HEK293 (cell line): ENCODE measurements around the gene RGS12.

Experiments used
- FEZF1 ChIP-seq: fragments of 450-650 bp; formaldehyde crosslinking; IDR thresholded peaks from 2 replicates; pipeline ENCODE4 v1.5.1; 2016; ENCODE audit warnings: missing biosample characterization, missing genetic modification characterization
- IKZF3 ChIP-seq: fragments of 450-650 bp; IDR thresholded peaks from 2 replicates; pipeline ENCODE4 v1.5.0; 2018; ENCODE audit warnings: missing biosample characterization, mild to moderate bottlenecking, missing genetic modification characterization, moderate library complexity
- OVOL3 ChIP-seq: fragments of 450-650 bp; formaldehyde crosslinking; IDR thresholded peaks from 2 replicates; pipeline ENCODE4 v1.5.1; 2016; ENCODE audit warnings: missing biosample characterization, missing genetic modification characterization
- TRIM28 ChIP-seq: IDR thresholded peaks from 2 replicates; pipeline ENCODE4 v1.6.1; 2011; ENCODE audit warnings: low read length, control low read depth, borderline replicate concordance
- ZBTB7A ChIP-seq: fragments of 450-650 bp; formaldehyde crosslinking; IDR thresholded peaks from 2 replicates; pipeline ENCODE4 v1.5.1; 2016; ENCODE audit warnings: low read depth, missing biosample characterization, missing genetic modification characterization
- ZNF155 ChIP-seq: fragments of 450-650 bp; formaldehyde crosslinking; IDR thresholded peaks from 2 replicates; pipeline ENCODE4 v1.5.1; 2016; ENCODE audit warnings: missing biosample characterization, missing genetic modification characterization
- ZNF350 ChIP-seq: fragments of 450-650 bp; formaldehyde crosslinking; IDR thresholded peaks from 2 replicates; pipeline ENCODE4 v1.5.0; 2017; ENCODE audit warnings: missing biosample characterization, mild to moderate bottlenecking, missing genetic modification characterization
- ZNF473 ChIP-seq: fragments of 450-650 bp; formaldehyde crosslinking; IDR thresholded peaks from 2 replicates; pipeline ENCODE4 v1.5.1; 2017; ENCODE audit warnings: missing biosample characterization, missing genetic modification characterization
- ZNF560 ChIP-seq: fragments of 450-650 bp; formaldehyde crosslinking; IDR thresholded peaks from 2 replicates; pipeline ENCODE4 v1.5.1; 2017; ENCODE audit warnings: missing biosample characterization, missing genetic modification characterization, borderline replicate concordance
- ZNF629 ChIP-seq: fragments of 450-650 bp; formaldehyde crosslinking; IDR thresholded peaks from 2 replicates; pipeline ENCODE4 v1.5.1; 2017; ENCODE audit warnings: missing biosample characterization, missing genetic modification characterization
- ZNF701 ChIP-seq: fragments of 450-650 bp; formaldehyde crosslinking; IDR thresholded peaks from 2 replicates; pipeline ENCODE4 v1.5.1; 2016; ENCODE audit warnings: missing biosample characterization, missing genetic modification characterization
- ZNF707 ChIP-seq: fragments of 450-650 bp; formaldehyde crosslinking; IDR thresholded peaks from 2 replicates; pipeline ENCODE4 v1.5.1; 2016; ENCODE audit warnings: missing biosample characterization, missing genetic modification characterization
- ZNF843 ChIP-seq: fragments of 450-650 bp; formaldehyde crosslinking; IDR thresholded peaks from 2 replicates; pipeline ENCODE4 v1.5.1; 2016; ENCODE audit warnings: missing biosample characterization, missing genetic modification characterization
- ZSCAN23 ChIP-seq: fragments of 450-650 bp; formaldehyde crosslinking; IDR thresholded peaks from 2 replicates; pipeline ENCODE4 v1.5.1; 2016; ENCODE audit warnings: missing biosample characterization, missing genetic modification characterization
- TF ChIP-seq, protein P1 (sequence below): fragments of 450-650 bp; formaldehyde crosslinking; IDR thresholded peaks from 2 replicates; pipeline ENCODE4 v1.5.1; 2016; ENCODE audit warnings: missing biosample characterization, missing genetic modification characterization, borderline replicate concordance
- TF ChIP-seq, protein P2 (sequence below): fragments of 450-650 bp; formaldehyde crosslinking; IDR thresholded peaks from 2 replicates; pipeline ENCODE4 v1.5.1; 2016; ENCODE audit warnings: missing biosample characterization, missing genetic modification characterization
- TF ChIP-seq, protein P3 (sequence below): fragments of 450-650 bp; formaldehyde crosslinking; IDR thresholded peaks from 2 replicates; pipeline ENCODE4 v1.5.1; 2017; ENCODE audit warnings: missing biosample characterization, missing genetic modification characterization
- TF ChIP-seq, protein P4 (sequence below): fragments of 450-650 bp; formaldehyde crosslinking; IDR thresholded peaks from 2 replicates; pipeline ENCODE4 v1.5.1; 2016; ENCODE audit warnings: missing biosample characterization, missing genetic modification characterization, low read depth
- TF ChIP-seq, protein P5 (sequence below): fragments of 450-650 bp; formaldehyde crosslinking; IDR thresholded peaks from 2 replicates; pipeline ENCODE4 v1.5.1; 2017; ENCODE audit warnings: missing biosample characterization, missing genetic modification characterization
- TF ChIP-seq, protein P6 (sequence below): fragments of 450-650 bp; formaldehyde crosslinking; IDR thresholded peaks from 2 replicates; pipeline ENCODE4; 2016; ENCODE audit warnings: missing biosample characterization, missing genetic modification characterization
- TF ChIP-seq, protein P7 (sequence below): fragments of 450-650 bp; formaldehyde crosslinking; IDR thresholded peaks from 2 replicates; pipeline ENCODE4 v1.5.1; 2016; ENCODE audit warnings: missing biosample characterization, missing genetic modification characterization
- TF ChIP-seq, protein P8 (sequence below): fragments of 450-650 bp; formaldehyde crosslinking; IDR thresholded peaks from 2 replicates; pipeline ENCODE4 v1.5.1; 2016; ENCODE audit warnings: missing biosample characterization, missing genetic modification characterization
- TF ChIP-seq, protein P9 (sequence below): fragments of 450-650 bp; formaldehyde crosslinking; IDR thresholded peaks from 2 replicates; pipeline ENCODE4 v1.5.1; 2016; ENCODE audit warnings: missing biosample characterization, missing genetic modification characterization

Gene RGS12

DNA sequence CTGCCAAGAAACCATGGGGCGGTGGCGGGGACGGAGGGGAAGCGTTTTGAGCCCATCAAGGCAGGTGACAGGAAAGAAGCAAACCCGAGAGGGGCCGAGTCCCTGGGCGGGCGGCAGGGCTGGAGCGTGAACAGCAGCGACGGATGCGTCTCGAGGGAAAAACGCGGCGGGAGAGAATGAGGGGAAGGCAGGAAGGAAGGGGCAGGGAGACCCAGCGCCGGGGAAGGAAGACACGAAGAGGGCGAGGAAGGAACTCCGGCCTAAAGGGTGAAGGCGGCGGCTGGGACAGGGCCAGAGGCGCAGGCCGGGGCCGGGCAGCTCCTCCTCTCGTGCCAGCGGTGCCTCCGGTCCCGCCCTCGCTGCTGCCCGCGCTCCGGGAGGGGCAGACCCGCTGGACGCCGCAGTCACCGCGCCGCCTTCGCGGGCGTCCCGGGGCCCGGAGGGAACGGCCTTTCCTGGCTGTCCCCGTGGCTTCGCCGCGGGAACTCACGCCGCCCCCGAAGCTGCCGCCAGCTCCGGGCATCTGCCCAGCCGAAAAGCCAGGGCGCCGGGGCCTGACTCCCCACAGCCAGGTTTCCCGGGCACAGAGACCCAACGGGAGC is 751 bp upstream of the RGS12 start (continued):
- TF ChIP-seq, protein P1, sequence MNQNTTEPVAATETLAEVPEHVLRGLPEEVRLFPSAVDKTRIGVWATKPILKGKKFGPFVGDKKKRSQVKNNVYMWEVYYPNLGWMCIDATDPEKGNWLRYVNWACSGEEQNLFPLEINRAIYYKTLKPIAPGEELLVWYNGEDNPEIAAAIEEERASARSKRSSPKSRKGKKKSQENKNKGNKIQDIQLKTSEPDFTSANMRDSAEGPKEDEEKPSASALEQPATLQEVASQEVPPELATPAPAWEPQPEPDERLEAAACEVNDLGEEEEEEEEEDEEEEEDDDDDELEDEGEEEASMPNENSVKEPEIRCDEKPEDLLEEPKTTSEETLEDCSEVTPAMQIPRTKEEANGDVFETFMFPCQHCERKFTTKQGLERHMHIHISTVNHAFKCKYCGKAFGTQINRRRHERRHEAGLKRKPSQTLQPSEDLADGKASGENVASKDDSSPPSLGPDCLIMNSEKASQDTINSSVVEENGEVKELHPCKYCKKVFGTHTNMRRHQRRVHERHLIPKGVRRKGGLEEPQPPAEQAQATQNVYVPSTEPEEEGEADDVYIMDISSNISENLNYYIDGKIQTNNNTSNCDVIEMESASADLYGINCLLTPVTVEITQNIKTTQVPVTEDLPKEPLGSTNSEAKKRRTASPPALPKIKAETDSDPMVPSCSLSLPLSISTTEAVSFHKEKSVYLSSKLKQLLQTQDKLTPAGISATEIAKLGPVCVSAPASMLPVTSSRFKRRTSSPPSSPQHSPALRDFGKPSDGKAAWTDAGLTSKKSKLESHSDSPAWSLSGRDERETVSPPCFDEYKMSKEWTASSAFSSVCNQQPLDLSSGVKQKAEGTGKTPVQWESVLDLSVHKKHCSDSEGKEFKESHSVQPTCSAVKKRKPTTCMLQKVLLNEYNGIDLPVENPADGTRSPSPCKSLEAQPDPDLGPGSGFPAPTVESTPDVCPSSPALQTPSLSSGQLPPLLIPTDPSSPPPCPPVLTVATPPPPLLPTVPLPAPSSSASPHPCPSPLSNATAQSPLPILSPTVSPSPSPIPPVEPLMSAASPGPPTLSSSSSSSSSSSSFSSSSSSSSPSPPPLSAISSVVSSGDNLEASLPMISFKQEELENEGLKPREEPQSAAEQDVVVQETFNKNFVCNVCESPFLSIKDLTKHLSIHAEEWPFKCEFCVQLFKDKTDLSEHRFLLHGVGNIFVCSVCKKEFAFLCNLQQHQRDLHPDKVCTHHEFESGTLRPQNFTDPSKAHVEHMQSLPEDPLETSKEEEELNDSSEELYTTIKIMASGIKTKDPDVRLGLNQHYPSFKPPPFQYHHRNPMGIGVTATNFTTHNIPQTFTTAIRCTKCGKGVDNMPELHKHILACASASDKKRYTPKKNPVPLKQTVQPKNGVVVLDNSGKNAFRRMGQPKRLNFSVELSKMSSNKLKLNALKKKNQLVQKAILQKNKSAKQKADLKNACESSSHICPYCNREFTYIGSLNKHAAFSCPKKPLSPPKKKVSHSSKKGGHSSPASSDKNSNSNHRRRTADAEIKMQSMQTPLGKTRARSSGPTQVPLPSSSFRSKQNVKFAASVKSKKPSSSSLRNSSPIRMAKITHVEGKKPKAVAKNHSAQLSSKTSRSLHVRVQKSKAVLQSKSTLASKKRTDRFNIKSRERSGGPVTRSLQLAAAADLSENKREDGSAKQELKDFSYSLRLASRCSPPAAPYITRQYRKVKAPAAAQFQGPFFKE = no peak
- TF ChIP-seq, protein P2, sequence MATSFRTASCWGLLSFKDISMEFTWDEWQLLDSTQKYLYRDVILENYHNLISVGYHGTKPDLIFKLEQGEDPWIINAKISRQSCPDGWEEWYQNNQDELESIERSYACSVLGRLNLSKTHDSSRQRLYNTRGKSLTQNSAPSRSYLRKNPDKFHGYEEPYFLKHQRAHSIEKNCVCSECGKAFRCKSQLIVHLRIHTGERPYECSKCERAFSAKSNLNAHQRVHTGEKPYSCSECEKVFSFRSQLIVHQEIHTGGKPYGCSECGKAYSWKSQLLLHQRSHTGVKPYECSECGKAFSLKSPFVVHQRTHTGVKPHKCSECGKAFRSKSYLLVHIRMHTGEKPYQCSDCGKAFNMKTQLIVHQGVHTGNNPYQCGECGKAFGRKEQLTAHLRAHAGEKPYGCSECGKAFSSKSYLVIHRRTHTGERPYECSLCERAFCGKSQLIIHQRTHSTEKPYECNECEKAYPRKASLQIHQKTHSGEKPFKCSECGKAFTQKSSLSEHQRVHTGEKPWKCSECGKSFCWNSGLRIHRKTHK = no peak
- no peak for TF ChIP-seq ZNF843
- TF ChIP-seq, protein P3, sequence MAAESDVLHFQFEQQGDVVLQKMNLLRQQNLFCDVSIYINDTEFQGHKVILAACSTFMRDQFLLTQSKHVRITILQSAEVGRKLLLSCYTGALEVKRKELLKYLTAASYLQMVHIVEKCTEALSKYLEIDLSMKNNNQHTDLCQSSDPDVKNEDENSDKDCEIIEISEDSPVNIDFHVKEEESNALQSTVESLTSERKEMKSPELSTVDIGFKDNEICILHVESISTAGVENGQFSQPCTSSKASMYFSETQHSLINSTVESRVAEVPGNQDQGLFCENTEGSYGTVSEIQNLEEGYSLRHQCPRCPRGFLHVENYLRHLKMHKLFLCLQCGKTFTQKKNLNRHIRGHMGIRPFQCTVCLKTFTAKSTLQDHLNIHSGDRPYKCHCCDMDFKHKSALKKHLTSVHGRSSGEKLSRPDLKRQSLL (tag by site-specific recombination) = no peak
- TF ChIP-seq, protein P4, sequence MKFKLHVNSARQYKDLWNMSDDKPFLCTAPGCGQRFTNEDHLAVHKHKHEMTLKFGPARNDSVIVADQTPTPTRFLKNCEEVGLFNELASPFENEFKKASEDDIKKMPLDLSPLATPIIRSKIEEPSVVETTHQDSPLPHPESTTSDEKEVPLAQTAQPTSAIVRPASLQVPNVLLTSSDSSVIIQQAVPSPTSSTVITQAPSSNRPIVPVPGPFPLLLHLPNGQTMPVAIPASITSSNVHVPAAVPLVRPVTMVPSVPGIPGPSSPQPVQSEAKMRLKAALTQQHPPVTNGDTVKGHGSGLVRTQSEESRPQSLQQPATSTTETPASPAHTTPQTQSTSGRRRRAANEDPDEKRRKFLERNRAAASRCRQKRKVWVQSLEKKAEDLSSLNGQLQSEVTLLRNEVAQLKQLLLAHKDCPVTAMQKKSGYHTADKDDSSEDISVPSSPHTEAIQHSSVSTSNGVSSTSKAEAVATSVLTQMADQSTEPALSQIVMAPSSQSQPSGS = no peak
- no peak for TF ChIP-seq OVOL3 (tag by site-specific recombination)
- no peak for TF ChIP-seq ZNF350 (tag by site-specific recombination)
- TF ChIP-seq, protein P5, sequence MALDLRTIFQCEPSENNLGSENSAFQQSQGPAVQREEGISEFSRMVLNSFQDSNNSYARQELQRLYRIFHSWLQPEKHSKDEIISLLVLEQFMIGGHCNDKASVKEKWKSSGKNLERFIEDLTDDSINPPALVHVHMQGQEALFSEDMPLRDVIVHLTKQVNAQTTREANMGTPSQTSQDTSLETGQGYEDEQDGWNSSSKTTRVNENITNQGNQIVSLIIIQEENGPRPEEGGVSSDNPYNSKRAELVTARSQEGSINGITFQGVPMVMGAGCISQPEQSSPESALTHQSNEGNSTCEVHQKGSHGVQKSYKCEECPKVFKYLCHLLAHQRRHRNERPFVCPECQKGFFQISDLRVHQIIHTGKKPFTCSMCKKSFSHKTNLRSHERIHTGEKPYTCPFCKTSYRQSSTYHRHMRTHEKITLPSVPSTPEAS (tag by site-specific recombination) = no peak
- no peak for TF ChIP-seq ZNF155 (tag by site-specific recombination)
- TF ChIP-seq TRIM28 = no peak
- TF ChIP-seq FEZF1 = no peak
- TF ChIP-seq ZBTB7A (tag by site-specific recombination) = no peak
- no peak for TF ChIP-seq ZNF707 (tag by site-specific recombination)
- TF ChIP-seq, protein P6, sequence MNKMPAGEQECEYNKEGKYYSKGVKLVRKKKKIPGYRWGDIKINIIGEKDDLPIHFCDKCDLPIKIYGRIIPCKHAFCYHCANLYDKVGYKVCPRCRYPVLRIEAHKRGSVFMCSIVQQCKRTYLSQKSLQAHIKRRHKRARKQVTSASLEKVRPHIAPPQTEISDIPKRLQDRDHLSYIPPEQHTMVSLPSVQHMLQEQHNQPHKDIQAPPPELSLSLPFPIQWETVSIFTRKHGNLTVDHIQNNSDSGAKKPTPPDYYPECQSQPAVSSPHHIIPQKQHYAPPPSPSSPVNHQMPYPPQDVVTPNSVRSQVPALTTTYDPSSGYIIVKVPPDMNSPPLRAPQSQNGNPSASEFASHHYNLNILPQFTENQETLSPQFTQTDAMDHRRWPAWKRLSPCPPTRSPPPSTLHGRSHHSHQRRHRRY (tag by site-specific recombination) = no peak
- TF ChIP-seq ZNF701 = no peak
- 0 out of 2 replicates have a peak, but pooled peaks have one; percentile 7 for TF ChIP-seq ZNF629
- TF ChIP-seq, protein P7, sequence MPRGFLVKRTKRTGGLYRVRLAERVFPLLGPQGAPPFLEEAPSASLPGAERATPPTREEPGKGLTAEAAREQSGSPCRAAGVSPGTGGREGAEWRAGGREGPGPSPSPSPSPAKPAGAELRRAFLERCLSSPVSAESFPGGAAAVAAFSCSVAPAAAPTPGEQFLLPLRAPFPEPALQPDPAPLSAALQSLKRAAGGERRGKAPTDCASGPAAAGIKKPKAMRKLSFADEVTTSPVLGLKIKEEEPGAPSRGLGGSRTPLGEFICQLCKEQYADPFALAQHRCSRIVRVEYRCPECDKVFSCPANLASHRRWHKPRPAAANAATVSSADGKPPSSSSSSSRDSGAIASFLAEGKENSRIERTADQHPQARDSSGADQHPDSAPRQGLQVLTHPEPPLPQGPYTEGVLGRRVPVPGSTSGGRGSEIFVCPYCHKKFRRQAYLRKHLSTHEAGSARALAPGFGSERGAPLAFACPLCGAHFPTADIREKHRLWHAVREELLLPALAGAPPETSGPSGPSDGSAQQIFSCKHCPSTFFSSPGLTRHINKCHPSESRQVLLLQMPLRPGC (tag by site-specific recombination) = no peak
- TF ChIP-seq, protein P8, sequence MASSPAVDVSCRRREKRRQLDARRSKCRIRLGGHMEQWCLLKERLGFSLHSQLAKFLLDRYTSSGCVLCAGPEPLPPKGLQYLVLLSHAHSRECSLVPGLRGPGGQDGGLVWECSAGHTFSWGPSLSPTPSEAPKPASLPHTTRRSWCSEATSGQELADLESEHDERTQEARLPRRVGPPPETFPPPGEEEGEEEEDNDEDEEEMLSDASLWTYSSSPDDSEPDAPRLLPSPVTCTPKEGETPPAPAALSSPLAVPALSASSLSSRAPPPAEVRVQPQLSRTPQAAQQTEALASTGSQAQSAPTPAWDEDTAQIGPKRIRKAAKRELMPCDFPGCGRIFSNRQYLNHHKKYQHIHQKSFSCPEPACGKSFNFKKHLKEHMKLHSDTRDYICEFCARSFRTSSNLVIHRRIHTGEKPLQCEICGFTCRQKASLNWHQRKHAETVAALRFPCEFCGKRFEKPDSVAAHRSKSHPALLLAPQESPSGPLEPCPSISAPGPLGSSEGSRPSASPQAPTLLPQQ (tag by site-specific recombination) = peak; percentile 15; the same call in 1 of the 2 replicates
- TF ChIP-seq IKZF3 (tag by site-specific recombination) = no peak
- no peak for TF ChIP-seq ZNF473 (tag by site-specific recombination)
- TF ChIP-seq ZSCAN23 (tag by site-specific recombination) = no peak
- no peak for TF ChIP-seq ZNF560
- TF ChIP-seq, protein P9, sequence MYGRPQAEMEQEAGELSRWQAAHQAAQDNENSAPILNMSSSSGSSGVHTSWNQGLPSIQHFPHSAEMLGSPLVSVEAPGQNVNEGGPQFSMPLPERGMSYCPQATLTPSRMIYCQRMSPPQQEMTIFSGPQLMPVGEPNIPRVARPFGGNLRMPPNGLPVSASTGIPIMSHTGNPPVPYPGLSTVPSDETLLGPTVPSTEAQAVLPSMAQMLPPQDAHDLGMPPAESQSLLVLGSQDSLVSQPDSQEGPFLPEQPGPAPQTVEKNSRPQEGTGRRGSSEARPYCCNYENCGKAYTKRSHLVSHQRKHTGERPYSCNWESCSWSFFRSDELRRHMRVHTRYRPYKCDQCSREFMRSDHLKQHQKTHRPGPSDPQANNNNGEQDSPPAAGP = 0 out of 2 replicates have a peak, but pooled peaks have one; percentile 15
